G401.6 (cell line): ENCODE results near the gene HCAR2.
"Not testable (repeated sequence)": the region's sequence is repeated elsewhere in the genome, so short reads cannot be mapped to it uniquely, and the experiment has no call there.

Experiments used
- FAIRE-seq: peaks from 2 replicates; lab custom pipeline; 2012; peaks lifted over from hg19 to GRCh38; lab: Jason Lieb, UNC

The HCAR2 gene

GRCh38 chr12:122661938-122662337 lies 41.2 kb downstream of the HCAR2 start:
- no peak for FAIRE-seq

- FAIRE-seq, result no peak
Measured at GRCh38 chr12:122661246-122661645, 41.9 kb downstream of the HCAR2 start.

- no peak for FAIRE-seq
Measured at GRCh38 chr12:122659579-122659978, 43.6 kb downstream of the HCAR2 start.

- FAIRE-seq, result no peak
Measured at GRCh38 chr12:122656298-122656697, 46.9 kb downstream of the HCAR2 start.

GRCh38 chr12:122653291-122653690 lies 49.9 kb downstream of the HCAR2 start:
- FAIRE-seq, result not testable (repeated sequence)

GRCh38 chr12:122651520-122652224 lies 51.5 kb downstream of the HCAR2 start:
- FAIRE-seq, result no peak
